A673 (cell line): ENCODE data around the gene DCLK1. TPM values are rescaled to one million over a fixed set of nuclear protein-coding genes. Genes with fewer than 3 reads are reported as not detected.

Experiments
- BruUV-seq: library from RNA; stranded (reverse); fragments of 400-500 nt; replicated peaks from 2 replicates; lab custom pipeline; 2021; lab: Mats Ljungman, UMichigan
- CTCF ChIA-PET: fragments of 300-600 bp; sonication (Branson Sonifier 250); formaldehyde crosslinking; loops from one replicate; lab custom pipeline; 2022; ENCODE audit warnings: antibody characterized with exemption; lab: Charles Lee
- POLR2A ChIA-PET: fragments of 300-600 bp; sonication (Branson Sonifier 250); formaldehyde crosslinking; loops from one replicate; lab custom pipeline; 2022; ENCODE audit warnings: antibody characterized with exemption; ENCODE audit not compliant: low non-redundant PET; lab: Charles Lee
- DNase-seq: peaks from one replicate; pipeline ENCODE4 v3.0.0-alpha.2; 2015; ENCODE audit warnings: low spot score
- H3K27ac ChIP-seq: fragments of 200-600 bp; sonication (generic); 2 replicates; pipeline ENCODE4 v1.5.1; 2016; ENCODE audit warnings: mixed run types, low read depth, mild to moderate bottlenecking, mixed read lengths, antibody characterized with exemption, low read length; ENCODE audit not compliant: poor library complexity, severe bottlenecking
- H3K27me3 ChIP-seq: fragments of 200-600 bp; sonication (generic); replicated peaks from 2 replicates; pipeline ENCODE4 v1.6.1; 2017; ENCODE audit warnings: mixed run types, low read depth, mild to moderate bottlenecking, mixed read lengths, antibody characterized with exemption, low read length; ENCODE audit not compliant: insufficient read depth, poor library complexity
- H3K36me3 ChIP-seq: fragments of 200-600 bp; sonication (generic); 2 replicates; pipeline ENCODE4 v1.6.1; 2016; ENCODE audit warnings: mixed run types, mild to moderate bottlenecking, mixed read lengths, antibody characterized with exemption, low read length; ENCODE audit not compliant: insufficient read depth, poor library complexity, severe bottlenecking
- H3K4me1 ChIP-seq: fragments of 200-600 bp; sonication (generic); 2 replicates; pipeline ENCODE4 v1.6.1; 2017; ENCODE audit warnings: mixed run types, mild to moderate bottlenecking, mixed read lengths, antibody characterized with exemption, low read length; ENCODE audit not compliant: insufficient read depth, poor library complexity, severe bottlenecking
- H3K4me3 ChIP-seq: fragments of 200-600 bp; sonication (generic); 2 replicates; pipeline ENCODE4 v1.5.1; 2016; ENCODE audit warnings: low read depth, mixed run types, mild to moderate bottlenecking, mixed read lengths, low read length; ENCODE audit not compliant: poor library complexity, severe bottlenecking
- H3K9me3 ChIP-seq: fragments of 200-600 bp; sonication (generic); 2 replicates; pipeline ENCODE4 v1.6.1; 2016; ENCODE audit warnings: mixed run types, low read depth, mild to moderate bottlenecking, mixed read lengths, antibody characterized with exemption, low read length; ENCODE audit not compliant: poor library complexity, severe bottlenecking
- EZH2 ChIP-seq: fragments of 200-600 bp; sonication (generic); IDR thresholded peaks from 2 replicates; pipeline ENCODE4 v1.6.1; 2017; ENCODE audit warnings: borderline replicate concordance, low read depth, mild to moderate bottlenecking, mixed read lengths, antibody characterized with exemption, low read length; ENCODE audit not compliant: poor library complexity, severe bottlenecking
- intact Hi-C: fragments of 100-400 bp; cut with micrococcal nuclease; formaldehyde crosslinking; loops from one replicate; pipeline ENCODE4 v1.10.0; 2022; ENCODE audit not compliant: unreplicated experiment
- total RNA-seq: library from RNA; stranded (reverse); gene quantifications from 2 replicates; pipeline ENCODE4 v1.2.3, GENCODE V29; 2021
- TF ChIP-seq, protein P1 (sequence below): fragments of 300-800, 200-600 bp; sonication (generic); conservative IDR thresholded peaks from 2 replicates; pipeline ENCODE4 v1.5.1; 2017; ENCODE audit warnings: low read depth, mild to moderate bottlenecking, antibody characterized with exemption, low read length, moderate library complexity, mixed read lengths

The DCLK1 gene
- total RNA-seq, 1 experiment from 2014 or later, result 11.2 TPM

- ChIA-PET POLR2A (no interaction called here), CTCF (no interaction called here)
- H3K36me3 ChIP-seq, result no peaks in the 10 kb centered on the region
- no peak for DNase-seq
- TF ChIP-seq, protein P1, sequence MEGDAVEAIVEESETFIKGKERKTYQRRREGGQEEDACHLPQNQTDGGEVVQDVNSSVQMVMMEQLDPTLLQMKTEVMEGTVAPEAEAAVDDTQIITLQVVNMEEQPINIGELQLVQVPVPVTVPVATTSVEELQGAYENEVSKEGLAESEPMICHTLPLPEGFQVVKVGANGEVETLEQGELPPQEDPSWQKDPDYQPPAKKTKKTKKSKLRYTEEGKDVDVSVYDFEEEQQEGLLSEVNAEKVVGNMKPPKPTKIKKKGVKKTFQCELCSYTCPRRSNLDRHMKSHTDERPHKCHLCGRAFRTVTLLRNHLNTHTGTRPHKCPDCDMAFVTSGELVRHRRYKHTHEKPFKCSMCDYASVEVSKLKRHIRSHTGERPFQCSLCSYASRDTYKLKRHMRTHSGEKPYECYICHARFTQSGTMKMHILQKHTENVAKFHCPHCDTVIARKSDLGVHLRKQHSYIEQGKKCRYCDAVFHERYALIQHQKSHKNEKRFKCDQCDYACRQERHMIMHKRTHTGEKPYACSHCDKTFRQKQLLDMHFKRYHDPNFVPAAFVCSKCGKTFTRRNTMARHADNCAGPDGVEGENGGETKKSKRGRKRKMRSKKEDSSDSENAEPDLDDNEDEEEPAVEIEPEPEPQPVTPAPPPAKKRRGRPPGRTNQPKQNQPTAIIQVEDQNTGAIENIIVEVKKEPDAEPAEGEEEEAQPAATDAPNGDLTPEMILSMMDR, result no peak
- no peak for TF ChIP-seq EZH2
- H3K27me3 ChIP-seq, result no peaks in the 10 kb centered on the region
- H3K27ac ChIP-seq, result no peak overlapping the region
- H3K9me3 ChIP-seq, result no peaks in the 10 kb centered on the region
- no peaks in the 10 kb centered on the region for H3K4me1 ChIP-seq
- BruUV-seq, result no TSS peak
- intact Hi-C loops, result loop anchor here (5.0 to 10.0 kb wide), 2 partner anchors 222 to 515 kb away; no protein-coding TSS in a partner anchor
- no peak overlapping the region for H3K4me3 ChIP-seq
Measured at GRCh38 chr13:35729926-35730627, 401.1 kb downstream of the DCLK1 start.

DNA sequence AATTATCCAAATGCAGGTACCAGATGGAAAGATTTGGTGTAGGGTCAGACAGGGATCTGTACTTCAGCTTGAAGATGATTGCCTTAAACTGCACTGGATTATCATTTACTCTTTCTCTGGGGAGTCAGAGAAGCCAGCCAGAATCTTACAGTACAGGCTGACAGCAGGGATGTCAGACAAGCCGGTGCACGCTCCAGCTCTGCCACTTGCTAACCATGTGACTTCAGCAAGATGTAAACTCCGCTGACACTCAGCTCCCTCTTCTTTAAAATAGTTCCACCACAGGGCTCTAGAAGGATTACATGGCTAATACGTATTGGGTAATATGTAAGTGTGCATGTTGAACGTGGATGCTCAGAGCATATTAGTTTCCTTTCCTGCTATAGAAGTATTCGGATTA is 403.3 kb downstream of the DCLK1 start:
- Histone ChIP-seq H3K27me3 (no peaks in the 10 kb centered on the region), H3K4me1 (no peaks in the 10 kb centered on the region), H3K9me3 (no peaks in the 10 kb centered on the region), H3K4me3 (no peak overlapping the region), H3K27ac (no peak overlapping the region), H3K36me3 (no peaks in the 10 kb centered on the region)
- CTCF ChIA-PET, result no interaction called here
- peak; percentile 3 for DNase-seq
- BruUV-seq, result no TSS peak
- TF ChIP-seq, protein P1, result no peak
- no peak for TF ChIP-seq EZH2
- POLR2A ChIA-PET, result no interaction called here
- intact Hi-C loops, result loop anchor here (5.0 to 10.0 kb wide), 2 partner anchors 224 to 513 kb away; no protein-coding TSS in a partner anchor

DNA sequence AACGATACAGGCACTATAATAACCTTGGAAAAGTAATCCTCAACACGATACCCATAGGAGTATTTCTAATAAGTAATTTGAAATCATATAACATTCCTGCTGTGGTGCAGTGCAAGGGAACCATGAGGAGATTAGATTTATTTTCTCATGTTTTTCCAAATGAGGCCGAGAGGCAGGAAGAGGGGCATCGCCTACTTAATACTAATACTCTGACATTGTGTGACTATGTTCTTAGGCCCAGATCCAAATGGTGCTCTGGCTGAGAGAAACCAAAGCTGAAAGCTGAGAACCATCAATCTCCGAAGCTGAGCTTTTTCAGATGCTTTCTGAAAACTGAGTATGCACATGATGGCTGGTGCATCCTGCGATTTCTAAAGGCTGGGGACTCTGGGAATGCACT is 406.7 kb downstream of the DCLK1 start:
- Histone ChIP-seq H3K27me3 (no peaks in the 10 kb centered on the region), H3K4me3 (no peak overlapping the region), H3K27ac (no peak overlapping the region), H3K4me1 (no peaks in the 10 kb centered on the region), H3K9me3 (no peaks in the 10 kb centered on the region), H3K36me3 (no peaks in the 10 kb centered on the region)
- no peak for DNase-seq
- TF ChIP-seq, protein P1, result no peak
- no peak for TF ChIP-seq EZH2
- BruUV-seq, result no TSS peak
- intact Hi-C loops, result loop anchor here (5.0 to 10.0 kb wide), 2 partner anchors 92 to 510 kb away; no protein-coding TSS in a partner anchor
- ChIA-PET POLR2A (no interaction called here), CTCF (interaction anchor here (0.8 kb wide), 1 partner anchor 514 kb away, joined by 3 read pairs; no protein-coding TSS in a partner anchor)
